SK-N-MC (cell line): ENCODE data around the gene KCNG2.

Experiments
- EZH2 ChIP-seq: fragments of 200-600 bp; sonication (generic); IDR thresholded peaks from one replicate; pipeline ENCODE4 v1.6.1; 2017; ENCODE audit warnings: antibody characterized with exemption
- FOXP2 ChIP-seq: optimal IDR thresholded peaks from 2 replicates; pipeline ENCODE3; 2011; ENCODE audit warnings: mild to moderate bottlenecking, moderate library complexity; ENCODE audit not compliant: insufficient read depth; ENCODE audit errors: extremely low read length, control extremely low read depth
- POLR2AphosphoS5 ChIP-seq: IDR thresholded peaks from 2 replicates; pipeline ENCODE4 v1.6.1; 2012; ENCODE audit warnings: mild to moderate bottlenecking, low read depth, low read length, borderline replicate concordance

DNA sequence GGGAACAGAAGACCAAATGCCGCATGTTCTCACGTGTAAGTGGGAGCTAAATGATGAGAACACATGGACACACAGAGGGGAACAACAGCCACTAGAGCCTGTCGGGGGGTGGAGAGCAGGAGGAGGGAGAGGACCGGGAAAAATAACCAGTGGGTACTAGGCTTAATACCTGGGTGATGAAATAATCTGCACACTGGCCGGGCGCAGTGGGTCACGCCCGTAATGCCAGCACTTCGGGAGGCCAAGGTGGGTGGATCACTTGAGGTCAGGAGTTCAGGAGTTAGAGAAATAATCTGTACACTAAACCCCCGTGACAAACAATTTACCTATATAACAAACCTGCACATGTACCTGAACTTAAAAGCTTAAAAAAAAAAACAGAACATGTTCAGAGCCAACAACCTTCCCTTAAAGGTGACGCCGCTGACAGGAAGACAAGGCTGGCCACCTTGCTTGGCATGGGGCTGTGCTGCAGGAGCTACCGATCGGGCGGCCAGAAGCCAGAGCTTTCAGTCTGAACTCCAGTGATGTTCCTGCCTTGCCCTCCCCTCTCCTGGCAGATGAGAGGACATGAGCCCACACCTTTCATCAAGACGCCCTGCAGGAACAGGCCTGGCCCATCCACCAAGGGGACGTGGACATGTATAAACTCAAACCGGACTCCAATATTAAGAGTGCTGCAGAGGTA is 142.5 kb downstream of the KCNG2 start:
- TF ChIP-seq POLR2AphosphoS5: no peak
- TF ChIP-seq EZH2: no peak
- no peak for TF ChIP-seq FOXP2
